ENCODE data around the gene SNTG2.

Gene SNTG2

DNA sequence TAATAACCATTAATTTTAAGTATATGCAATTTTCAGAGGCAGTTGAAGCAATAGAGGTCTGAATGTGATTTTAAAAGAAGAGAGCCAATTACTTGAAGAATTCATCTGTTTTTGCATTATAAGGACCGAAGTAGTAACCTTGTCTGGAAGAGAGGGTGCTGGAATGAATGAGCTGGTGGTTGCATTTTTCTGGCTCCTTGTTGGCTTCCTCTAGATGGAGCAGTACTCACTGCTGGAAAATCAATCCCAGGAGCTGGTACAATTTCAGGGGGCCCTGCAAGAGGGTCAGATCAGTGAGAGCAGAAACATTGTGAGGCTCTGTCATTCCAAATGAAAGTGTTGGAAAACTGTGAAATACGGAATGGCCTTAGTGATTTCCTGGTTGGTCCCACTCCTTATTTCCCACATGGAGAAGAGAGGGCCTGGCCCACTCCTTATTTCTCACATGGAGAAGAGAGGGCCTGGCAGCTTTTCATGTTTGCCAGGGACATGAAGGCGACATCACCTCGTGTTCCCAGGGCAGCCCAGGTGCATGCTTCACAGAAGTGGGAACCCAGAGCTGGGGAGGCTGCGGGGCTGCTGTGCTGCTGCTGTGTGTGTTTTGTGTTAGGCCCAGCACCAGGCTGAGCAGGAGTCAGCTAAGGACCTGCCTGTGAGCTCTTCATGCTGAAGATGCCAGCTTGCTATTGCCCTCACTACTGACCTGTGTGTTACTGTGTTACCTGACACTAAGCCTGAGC lies 197.4 kb downstream of the SNTG2 start:
- DNase-seq (ENCODE audit: low read depth), result no peak

DNA sequence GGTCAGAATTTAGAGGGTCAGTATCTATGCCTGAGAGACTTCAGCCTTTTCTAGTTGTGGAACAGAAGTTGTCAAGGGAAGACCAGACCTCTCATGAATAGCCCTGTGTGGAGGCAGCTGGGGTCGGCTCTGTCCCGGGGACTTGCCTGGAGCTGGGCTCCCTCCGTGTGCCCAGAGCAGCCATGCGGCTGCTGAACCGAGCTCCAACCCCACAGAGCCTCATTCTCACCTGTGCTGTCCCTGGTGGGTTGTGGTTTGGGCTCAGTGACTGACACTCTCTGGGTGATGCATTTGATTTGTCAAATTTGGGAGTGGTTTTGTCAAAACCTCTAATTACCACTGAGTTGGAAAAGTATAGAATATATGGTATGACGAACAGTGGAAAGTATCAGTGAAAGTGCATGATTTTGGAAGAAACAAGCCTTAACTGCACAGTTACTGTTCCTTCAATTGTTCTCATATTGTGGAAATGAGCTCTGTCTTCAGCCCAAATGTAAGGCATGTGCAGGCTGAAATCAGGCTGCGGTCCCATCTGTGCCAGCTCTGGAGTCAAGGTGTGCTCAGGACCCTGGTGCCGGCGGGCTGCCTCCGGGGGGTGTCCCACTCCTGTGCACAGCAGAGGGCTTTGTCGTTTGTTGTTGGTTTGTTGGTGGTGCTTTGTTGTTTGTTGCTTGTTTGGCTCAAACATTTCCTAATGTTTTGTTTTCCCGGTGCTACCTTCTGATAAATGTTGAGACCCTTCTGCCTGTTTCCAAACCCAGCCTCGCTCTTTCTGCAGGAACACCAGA lies 200.3 kb downstream of the SNTG2 start:
- no peak for DNase-seq (ENCODE audit: low read depth)

DNA sequence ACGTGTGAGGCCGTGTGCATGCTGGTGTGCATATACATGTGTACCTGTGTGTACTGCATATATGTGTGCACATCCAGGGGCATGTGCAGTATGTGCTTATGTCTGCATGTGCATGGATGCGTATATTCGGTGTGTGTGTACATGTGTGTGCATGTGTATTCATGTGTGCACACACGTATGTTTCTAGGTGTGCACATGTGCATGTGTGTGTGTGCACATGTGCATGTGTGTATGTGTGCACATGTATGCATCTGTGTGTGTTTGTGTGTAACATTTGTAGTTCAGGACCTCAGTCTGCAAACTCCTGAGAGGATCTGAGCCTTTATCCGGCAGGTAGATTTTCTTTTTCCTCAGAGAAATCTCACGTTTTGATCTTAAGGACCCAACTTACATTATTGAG lies 201.7 kb downstream of the SNTG2 start:
- no peak for DNase-seq (ENCODE audit: low read depth)

DNA sequence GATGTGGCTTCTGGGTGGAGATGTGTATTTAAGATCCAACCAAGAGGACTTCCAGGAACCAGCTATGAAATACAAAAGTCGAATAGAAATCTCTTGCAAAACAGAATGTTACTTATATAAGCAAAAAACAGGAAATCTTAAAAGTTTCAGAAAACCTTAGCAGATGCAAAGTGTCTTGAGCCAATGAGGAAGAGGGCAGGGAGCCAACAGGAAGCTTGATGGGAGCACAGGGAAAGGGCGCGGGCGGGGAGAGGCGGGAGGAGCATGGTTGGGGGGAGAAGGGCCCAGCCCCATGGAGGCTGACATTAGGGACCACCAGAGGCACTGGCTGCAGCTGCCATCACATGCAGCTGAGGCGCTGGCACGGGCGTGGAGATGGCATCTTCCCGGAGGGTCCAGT lies 203.3 kb downstream of the SNTG2 start:
- no peak for DNase-seq (ENCODE audit: low read depth)

DNA sequence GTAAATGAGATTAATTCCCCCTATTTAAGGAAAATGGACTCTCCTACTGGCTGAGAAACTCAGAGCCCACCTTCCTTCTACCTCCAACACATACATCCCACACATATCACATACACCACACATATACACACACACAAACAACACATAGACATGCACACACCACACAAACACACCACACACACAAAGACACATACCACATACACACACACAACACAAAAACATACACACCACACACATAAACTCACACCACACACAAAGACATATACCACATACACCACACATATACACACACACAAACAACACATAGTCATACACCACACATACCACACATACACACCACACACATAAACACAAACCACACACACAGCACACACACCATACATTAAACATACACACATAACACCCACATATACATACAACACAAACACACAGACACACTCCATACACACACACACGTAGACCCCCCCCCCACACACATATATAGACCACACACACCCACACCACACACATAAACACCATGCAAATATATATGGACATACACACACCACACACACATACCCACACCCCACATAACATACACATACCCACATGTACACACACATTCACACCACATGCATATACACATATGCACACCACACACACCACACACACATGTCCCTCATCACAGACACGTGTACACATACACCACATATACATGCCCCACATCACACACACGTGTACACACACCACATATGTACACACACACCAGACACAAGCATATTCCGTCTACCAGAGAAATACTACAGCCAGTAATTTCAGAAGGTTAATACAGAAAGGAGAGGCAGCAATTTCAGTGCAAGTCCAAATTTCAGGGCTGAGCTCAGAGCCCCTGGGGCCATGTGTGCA lies 204.3 kb downstream of the SNTG2 start:
- DNase-seq (ENCODE audit: low read depth), result no peak

DNA sequence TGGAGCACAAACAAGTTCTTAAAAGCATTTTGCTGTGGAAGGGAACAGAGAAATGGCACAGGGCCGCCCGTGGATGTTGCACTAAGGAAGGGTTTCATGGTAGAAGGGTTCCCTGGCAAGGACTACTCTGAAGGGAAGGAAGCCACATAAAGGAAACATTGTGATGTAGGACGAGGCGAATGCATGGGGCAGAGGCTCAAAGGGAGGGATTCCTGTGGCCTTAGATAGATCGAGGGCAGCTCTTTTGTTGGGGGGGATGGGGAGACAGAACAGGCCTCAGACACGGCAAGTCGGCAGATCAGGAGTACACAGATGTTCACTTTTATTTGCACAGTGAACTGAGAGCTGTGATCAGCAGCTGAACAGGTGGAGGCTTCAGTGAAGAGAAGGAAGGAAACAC lies 205.4 kb downstream of the SNTG2 start:
- no peak for DNase-seq (ENCODE audit: low read depth)

DNA sequence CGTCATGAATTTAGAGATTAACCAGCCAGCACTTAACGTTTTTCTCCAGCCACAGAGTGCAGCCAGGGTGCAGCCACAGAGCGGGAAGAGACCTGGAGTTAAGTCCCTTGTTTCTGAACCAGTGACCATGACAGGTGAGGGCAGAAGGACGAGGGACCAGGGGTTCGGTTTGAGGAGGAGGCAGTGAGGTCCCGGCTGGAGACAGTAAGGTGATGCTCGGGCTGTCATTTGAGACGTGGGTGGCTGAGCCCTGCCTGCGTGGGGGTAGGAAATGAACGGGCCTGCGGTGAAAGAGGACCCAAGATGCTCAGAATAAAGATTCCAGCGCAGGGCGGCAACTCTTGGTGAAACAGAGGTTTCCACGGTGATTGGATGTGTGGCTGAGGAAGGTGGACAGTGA lies 205.9 kb downstream of the SNTG2 start:
- no peak for DNase-seq (ENCODE audit: low read depth)

DNA sequence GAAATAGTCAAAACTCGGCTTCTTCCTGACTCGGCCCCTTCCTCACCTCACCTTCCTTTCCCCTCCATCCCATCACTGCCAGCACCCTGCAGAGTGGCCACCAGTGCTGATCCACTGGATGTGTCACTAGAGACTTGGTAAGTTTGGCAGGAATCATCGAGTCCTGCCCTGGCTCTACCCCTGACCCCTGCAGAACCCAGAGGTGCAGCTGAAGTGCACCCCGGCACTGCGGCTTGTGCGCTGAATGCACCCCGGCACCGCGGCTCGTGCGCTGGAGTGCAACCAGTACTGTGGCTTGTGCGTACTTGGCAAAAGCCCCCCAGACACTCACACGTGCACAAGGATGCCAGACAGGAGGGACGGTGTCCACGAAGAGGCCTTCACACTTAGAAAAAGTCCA lies 206.5 kb downstream of the SNTG2 start:
- DNase-seq (ENCODE audit: low read depth), result no peak

- DNase-seq (ENCODE audit: low read depth), result no peak
Observed at GRCh38 chr2:1159013-1159412, 208.4 kb downstream of the SNTG2 start.

GRCh38 chr2:1162246-1162645 lies 211.6 kb downstream of the SNTG2 start:
- no peak for DNase-seq (ENCODE audit: low read depth)

GRCh38 chr2:1162768-1163584 lies 212.3 kb downstream of the SNTG2 start:
- peak; percentile 84 for DNase-seq (ENCODE audit: low read depth)

DNA sequence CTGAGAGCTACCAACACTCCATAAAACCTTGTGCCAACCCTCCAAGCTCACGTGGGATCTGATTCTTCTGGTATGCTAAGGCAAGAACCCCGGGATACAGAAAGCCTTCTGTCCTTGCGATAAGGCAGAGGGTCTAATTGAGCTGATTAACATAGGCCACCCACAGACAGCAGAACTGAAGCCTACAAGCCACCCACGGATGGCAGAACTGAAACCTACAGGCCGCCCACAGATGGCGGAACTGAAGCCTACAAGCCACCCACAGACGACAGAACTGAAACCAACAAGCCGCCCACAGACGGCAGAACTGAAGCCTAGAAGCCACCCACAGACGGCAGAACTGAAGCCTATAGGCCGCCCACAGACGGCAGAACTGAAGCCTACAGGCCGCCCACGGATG lies 216.3 kb downstream of the SNTG2 start:
- no peak for DNase-seq (ENCODE audit: low read depth)

DNA sequence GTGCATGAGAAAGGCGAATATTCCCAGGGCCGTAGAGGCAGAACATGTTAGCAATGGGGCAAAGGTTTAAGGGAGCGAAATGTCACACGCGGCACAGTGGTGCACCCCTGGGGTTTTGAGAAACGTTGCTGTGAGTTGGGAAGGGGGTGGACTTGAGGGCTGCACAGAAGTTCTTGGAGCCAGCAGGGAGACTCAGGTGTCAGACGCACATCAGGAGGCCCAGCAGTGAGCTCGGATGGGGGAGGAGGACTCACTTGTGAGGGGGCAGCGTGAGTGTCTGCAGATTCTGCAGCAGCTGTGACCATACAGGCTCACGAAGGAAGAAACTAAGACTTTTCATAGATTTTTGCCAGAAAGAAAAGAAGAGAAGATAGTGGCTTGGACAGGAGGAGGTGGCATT lies 218.2 kb downstream of the SNTG2 start:
- DNase-seq (ENCODE audit: low read depth), result no peak

GRCh38 chr2:1169291-1169949 lies 218.8 kb downstream of the SNTG2 start:
- no peak for DNase-seq (ENCODE audit: low read depth)

DNA sequence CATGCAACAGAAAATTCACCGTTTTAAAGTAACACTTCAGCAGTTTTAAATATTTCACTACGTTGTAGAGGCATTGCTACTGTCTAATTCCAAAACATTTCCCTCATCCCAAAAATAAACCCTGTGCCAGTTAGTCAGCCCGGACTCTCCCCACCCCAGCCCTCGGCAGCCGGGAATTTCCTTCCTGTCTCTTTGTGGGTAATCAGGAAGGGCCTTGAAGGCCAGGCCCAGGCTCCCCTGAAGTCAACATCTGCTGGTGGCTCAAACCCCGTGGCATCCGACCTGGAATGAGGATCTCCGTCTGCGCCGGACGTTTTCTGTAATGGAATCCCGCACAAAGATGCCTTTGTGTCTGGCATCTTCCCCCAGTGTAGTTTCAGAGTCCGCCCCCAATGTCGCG lies 219.6 kb downstream of the SNTG2 start:
- no peak for DNase-seq (ENCODE audit: low read depth)

- no peak for DNase-seq (ENCODE audit: low read depth)
Observed at GRCh38 chr2:1170711-1171110, 220.1 kb downstream of the SNTG2 start.

- DNase-seq (ENCODE audit: low read depth), result no peak
Observed at GRCh38 chr2:1173528-1173927, 222.9 kb downstream of the SNTG2 start.

- no peak for DNase-seq (ENCODE audit: low read depth)
Observed at GRCh38 chr2:1181893-1182292, 231.2 kb downstream of the SNTG2 start.

- DNase-seq (ENCODE audit: low read depth), result no peak
Observed at GRCh38 chr2:1183300-1183699, 232.7 kb downstream of the SNTG2 start.

DNA sequence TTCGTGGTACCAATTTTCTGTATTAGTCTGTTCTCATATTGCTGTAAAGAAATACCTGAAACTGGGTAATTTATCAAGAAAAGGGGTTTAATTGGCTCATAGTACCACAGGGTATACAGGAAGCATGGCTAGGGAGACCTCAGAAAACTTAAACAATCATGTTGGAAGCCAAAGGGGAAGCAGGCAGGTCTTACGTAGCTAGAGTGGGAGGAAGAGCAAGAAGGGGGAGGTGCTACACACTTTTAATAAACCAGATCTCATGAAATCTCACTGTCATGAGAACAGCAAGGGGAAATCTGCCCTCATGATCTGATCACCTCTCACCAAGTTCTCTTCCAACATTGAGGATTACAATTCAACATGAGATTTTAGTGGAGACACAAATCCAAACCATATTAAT lies 235.8 kb downstream of the SNTG2 start:
- DNase-seq (ENCODE audit: low read depth), result no peak

- no peak for DNase-seq (ENCODE audit: low read depth)
Observed at GRCh38 chr2:1187189-1187588, 236.5 kb downstream of the SNTG2 start.
